Natural killer cell treated with Interleukin-12 subunit alpha and Interleukin-12 subunit beta and Interleukin-15 and Interleukin-18, amount 100 ng/mL, for 72 hours (primary cell): ENCODE results near the gene TUSC2. TPM values are rescaled to one million over a fixed set of nuclear protein-coding genes. Genes with fewer than 3 reads are reported as not detected.

Experiments used
- ATAC-seq, 2 donors: fragments of 150-1000 bp; cut with Tn5 transposase in 1 of 2; sonication (Bioruptor Pico), chemical (Tn5 transposase) in 1 of 2; 2 replicates each; pipeline ENCODE4 v1.10.0; 2021
- DNase-seq: peaks from one replicate; pipeline ENCODE4 v3.0.0; 2022; ENCODE audit warnings: low spot score
- H3K27ac Mint-ChIP-seq, 2 donors: 1 replicate in 1 of 2; 2 replicates in 1 of 2; pipeline ENCODE4 v1.8.0; 2022; ENCODE audit warnings: mixed read lengths in 2 of 2, mild to moderate bottlenecking in 1 of 2, moderate library complexity in 1 of 2
- H3K27me3 Mint-ChIP-seq, 2 donors: 1 replicate in 1 of 2; 2 replicates in 1 of 2; pipeline ENCODE4 v1.8.0; 2022; ENCODE audit warnings: mixed read lengths in 2 of 2
- H3K36me3 Mint-ChIP-seq: one replicate; pipeline ENCODE4 v1.8.0; 2022; ENCODE audit warnings: mixed read lengths
- H3K4me1 Mint-ChIP-seq, 2 donors: 1 replicate in 1 of 2; 2 replicates in 1 of 2; pipeline ENCODE4 v1.8.0; 2022; ENCODE audit warnings: low read depth in 2 of 2, mixed read lengths in 2 of 2, mild to moderate bottlenecking in 1 of 2
- H3K4me3 Mint-ChIP-seq: one replicate; pipeline ENCODE4 v1.8.0; 2022; ENCODE audit warnings: mixed read lengths
- H3K9me3 Mint-ChIP-seq: 2 replicates; pipeline ENCODE4 v1.8.0; 2022; ENCODE audit warnings: mixed read lengths
- total RNA-seq, 2 donors: library from RNA; stranded (reverse); gene quantifications; one replicate each; pipeline ENCODE4 v1.2.3, GENCODE V29; 2022

Gene TUSC2
- total RNA-seq, 2 donors from 2014 or later: 26.9 to 31.9 TPM

GRCh38 chr3:50336452-50337174 lies 8.6 kb upstream of the TUSC2 start:
- Mint-ChIP-seq H3K27me3 (no peaks in the 10 kb centered on the region), H3K9me3 (no peaks in the 10 kb centered on the region), H3K4me3 (peak overlapping the region; percentile 97), H3K4me1 (peaks cover 59 to 64% of the 10 kb centered on the region in 2 donors), H3K36me3 (peaks cover 7% of the 10 kb centered on the region), H3K27ac (peak overlapping the region; percentile 97)
- DNase-seq: no peak
- ATAC-seq: peak in 1 of 2 donors; percentile 45

DNA sequence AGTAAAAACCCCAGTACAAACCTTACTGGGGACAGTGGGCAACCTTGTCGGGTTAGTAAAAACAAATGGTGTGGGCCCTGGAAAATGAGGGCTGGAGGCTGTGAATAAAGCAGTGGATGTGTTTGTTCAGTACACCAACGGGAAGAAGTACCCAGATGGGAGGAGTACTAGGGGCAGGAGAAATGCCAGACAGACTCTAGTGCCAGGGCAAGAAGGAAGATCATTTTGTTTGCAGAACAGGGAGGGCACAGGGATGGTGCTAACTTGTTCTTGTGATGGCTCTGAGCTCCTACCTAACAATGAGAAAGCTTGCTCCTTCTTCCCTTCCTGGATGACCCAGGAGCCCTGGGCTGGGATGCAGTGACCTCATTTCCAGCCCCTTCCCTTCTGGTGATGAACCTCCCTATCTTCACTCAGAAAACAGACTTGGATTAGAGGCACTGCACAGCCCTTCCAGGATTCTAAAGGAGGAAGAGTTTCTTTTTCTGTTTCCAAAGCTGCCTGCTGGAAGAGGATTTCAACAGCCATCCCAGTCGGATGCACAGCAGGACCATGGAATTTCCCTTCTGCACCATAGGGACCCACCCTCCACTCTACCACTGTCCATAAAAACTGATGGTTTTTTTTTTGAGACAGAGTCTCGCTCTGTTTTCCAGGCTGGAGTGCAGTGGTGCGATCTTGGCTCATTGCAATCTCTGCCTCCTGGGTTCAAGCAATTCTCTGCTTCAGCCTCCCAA lies 6.5 kb upstream of the TUSC2 start:
- H3K4me1 Mint-ChIP-seq: peaks cover 46 to 49% of the 10 kb centered on the region in 2 donors
- H3K4me3 Mint-ChIP-seq: peak overlapping the region; percentile 97
- H3K27me3 Mint-ChIP-seq: no peaks in the 10 kb centered on the region
- H3K9me3 Mint-ChIP-seq: no peaks in the 10 kb centered on the region
- ATAC-seq (no peak), DNase-seq (no peak)
- H3K36me3 Mint-ChIP-seq: peaks cover 7% of the 10 kb centered on the region
- H3K27ac Mint-ChIP-seq: peak overlapping the region; percentile 97

GRCh38 chr3:50333744-50334328 lies 5.8 kb upstream of the TUSC2 start:
- Mint-ChIP-seq H3K9me3 (no peaks in the 10 kb centered on the region), H3K4me3 (peak overlapping the region; percentile 97), H3K27me3 (no peaks in the 10 kb centered on the region), H3K4me1 (peaks cover 40 to 44% of the 10 kb centered on the region in 2 donors), H3K27ac (peak overlapping the region; percentile 88 to 97), H3K36me3 (peaks cover 7% of the 10 kb centered on the region)
- ATAC-seq (no peak), DNase-seq (no peak)

- ATAC-seq: no peak
- Mint-ChIP-seq H3K36me3 (peaks cover 4% of the 10 kb centered on the region), H3K27ac (no peak overlapping the region), H3K4me3 (no peak overlapping the region), H3K9me3 (no peaks in the 10 kb centered on the region), H3K4me1 (peaks cover 27 to 37% of the 10 kb centered on the region in 2 donors), H3K27me3 (no peaks in the 10 kb centered on the region)
- no peak for DNase-seq
Measured at GRCh38 chr3:50331364-50331907, 3.4 kb upstream of the TUSC2 start.

DNA sequence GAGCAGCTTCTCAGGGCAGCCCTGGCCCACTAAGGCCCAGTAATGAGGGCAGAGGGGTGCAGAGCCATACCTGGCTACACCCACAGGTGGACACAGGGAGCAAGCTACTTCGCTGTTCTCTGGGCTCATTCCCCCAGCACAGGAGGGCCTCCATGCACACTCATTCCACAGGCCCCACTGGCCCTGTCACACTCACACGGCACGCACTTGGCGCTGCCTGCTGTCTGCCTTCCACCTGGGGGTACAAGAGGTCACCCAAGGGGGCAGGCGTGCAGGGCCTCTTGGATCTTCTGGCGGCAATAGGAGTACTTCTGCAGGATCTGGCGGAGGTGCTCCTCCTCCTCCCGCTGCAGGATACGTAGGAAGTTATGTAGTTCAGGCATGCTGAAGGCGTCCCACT lies 2.3 kb upstream of the TUSC2 start:
- H3K27ac Mint-ChIP-seq: no peak overlapping the region
- no peaks in the 10 kb centered on the region for H3K27me3 Mint-ChIP-seq
- H3K4me1 Mint-ChIP-seq: peaks cover 16 to 26% of the 10 kb centered on the region in 2 donors
- no peaks in the 10 kb centered on the region for H3K36me3 Mint-ChIP-seq
- DNase-seq: no peak
- H3K4me3 Mint-ChIP-seq: no peak overlapping the region
- H3K9me3 Mint-ChIP-seq: no peaks in the 10 kb centered on the region
- no peak for ATAC-seq

- Mint-ChIP-seq H3K27ac (peak overlapping the region; percentile 64 to 89), H3K36me3 (no peaks in the 10 kb centered on the region), H3K4me1 (peaks cover 0 to 20% of the 10 kb centered on the region in 2 donors), H3K9me3 (no peaks in the 10 kb centered on the region), H3K4me3 (peak overlapping the region; percentile 81), H3K27me3 (no peaks in the 10 kb centered on the region)
- peak; percentile 37 for DNase-seq
- no peak for ATAC-seq
Measured at GRCh38 chr3:50327129-50327528, 894 bp downstream of the TUSC2 start.

- Mint-ChIP-seq H3K4me3 (no peak overlapping the region), H3K27me3 (no peaks in the 10 kb centered on the region), H3K4me1 (peaks cover 0 to 20% of the 10 kb centered on the region in 2 donors), H3K9me3 (no peaks in the 10 kb centered on the region), H3K27ac (peak overlapping the region in 1 of 2 donors; percentile 89), H3K36me3 (no peaks in the 10 kb centered on the region)
- ATAC-seq: no peak
- no peak for DNase-seq
Measured at GRCh38 chr3:50326182-50326541, 1.9 kb downstream of the TUSC2 start.

GRCh38 chr3:50325497-50326181 lies 2.4 kb downstream of the TUSC2 start:
- DNase-seq (no peak), ATAC-seq (no peak)
- no peak overlapping the region for H3K27ac Mint-ChIP-seq
- H3K4me3 Mint-ChIP-seq: no peak overlapping the region
- H3K4me1 Mint-ChIP-seq: peaks cover under 1 to 21% of the 10 kb centered on the region in 2 donors
- no peaks in the 10 kb centered on the region for H3K36me3 Mint-ChIP-seq
- no peaks in the 10 kb centered on the region for H3K9me3 Mint-ChIP-seq
- no peaks in the 10 kb centered on the region for H3K27me3 Mint-ChIP-seq

DNA sequence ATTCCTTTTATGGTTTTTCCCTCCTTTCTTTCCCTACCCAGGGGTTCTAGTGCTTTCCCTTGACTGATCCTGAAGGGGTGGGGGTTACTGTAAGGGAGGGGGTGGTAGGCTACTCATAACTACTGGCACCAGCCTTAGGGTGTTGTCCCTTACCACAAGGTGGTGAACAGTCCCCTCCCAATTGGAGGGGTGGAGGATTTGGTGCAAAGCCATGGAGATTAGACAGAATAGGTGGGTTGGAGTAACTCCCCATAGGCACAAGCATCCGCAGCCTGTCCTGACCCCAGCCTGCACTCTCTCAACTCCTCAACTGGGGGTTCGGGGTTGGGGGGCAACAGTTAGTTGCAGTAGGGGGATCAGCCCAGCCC lies 2.9 kb downstream of the TUSC2 start:
- no peaks in the 10 kb centered on the region for H3K27me3 Mint-ChIP-seq
- no peaks in the 10 kb centered on the region for H3K36me3 Mint-ChIP-seq
- H3K27ac Mint-ChIP-seq: no peak overlapping the region
- ATAC-seq (no peak), DNase-seq (no peak)
- no peaks in the 10 kb centered on the region for H3K9me3 Mint-ChIP-seq
- peaks cover 6 to 27% of the 10 kb centered on the region in 2 donors for H3K4me1 Mint-ChIP-seq
- H3K4me3 Mint-ChIP-seq: no peak overlapping the region

DNA sequence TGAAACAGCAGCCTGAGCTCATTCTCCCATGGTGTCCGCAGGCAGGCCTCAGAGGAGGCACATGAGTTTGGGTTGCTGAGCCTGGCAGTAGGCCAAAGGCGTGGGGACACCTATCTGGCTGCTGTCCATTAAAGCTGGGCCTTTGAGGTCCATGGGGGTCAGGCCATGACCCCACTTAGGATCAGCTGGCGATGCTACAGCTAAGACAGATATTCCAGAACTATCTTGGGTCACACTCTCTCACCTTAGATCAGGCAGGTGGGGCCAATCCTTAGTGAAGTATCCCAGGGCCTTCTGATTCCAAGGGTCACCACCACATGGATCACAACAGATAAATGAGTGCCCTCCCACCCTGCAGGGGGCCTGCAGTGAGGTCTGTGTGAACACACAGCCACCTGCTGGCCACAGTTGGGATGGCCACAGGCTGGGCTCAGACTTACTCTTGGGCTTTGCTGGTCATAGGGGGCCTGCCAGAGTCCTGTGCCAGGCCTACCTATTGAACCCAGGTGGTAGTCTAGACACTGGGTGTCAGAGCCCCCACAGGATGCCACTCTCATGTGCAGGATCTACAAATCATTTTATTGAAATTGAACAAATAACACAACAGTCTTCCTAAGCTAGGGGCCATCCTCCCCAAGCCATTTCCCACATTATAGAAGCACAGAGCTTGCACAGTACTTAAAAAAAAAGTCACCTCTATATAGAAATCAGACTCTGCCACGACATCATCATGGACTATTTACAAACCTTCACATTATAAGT lies 3.5 kb downstream of the TUSC2 start:
- H3K27ac Mint-ChIP-seq: no peak overlapping the region
- H3K4me3 Mint-ChIP-seq: no peak overlapping the region
- no peaks in the 10 kb centered on the region for H3K27me3 Mint-ChIP-seq
- DNase-seq: peak; percentile 62
- H3K9me3 Mint-ChIP-seq: no peaks in the 10 kb centered on the region
- H3K36me3 Mint-ChIP-seq: no peaks in the 10 kb centered on the region
- peaks cover 9 to 30% of the 10 kb centered on the region in 2 donors for H3K4me1 Mint-ChIP-seq
- ATAC-seq: no peak

DNA sequence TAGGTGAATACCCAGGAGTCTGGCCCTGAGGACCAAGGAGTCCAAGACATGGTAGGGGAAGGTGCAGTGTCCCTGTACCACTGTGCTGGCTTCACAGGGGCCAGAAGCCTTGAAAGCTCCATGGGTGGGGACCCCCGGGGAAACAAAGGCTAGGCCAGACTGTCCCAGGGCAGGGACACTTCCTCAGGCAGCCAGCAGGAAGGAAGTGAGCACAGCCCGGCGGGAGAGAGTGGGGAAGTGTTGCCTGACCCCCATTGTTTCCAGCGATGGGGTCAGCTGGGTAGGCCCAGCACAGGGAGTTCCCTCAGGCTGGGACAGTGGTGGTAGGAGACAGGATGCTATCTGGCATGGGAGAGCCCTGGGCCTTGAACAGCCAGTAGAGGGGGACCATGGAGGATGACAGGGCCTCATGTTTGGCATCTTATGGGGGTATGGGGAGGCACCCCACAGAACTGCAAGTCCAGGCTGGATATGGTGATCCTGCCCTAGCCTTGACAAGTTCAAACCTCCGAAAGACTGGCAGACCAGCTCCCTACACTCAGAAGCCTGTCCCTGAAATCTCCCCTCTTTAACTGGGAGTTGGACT lies 4.3 kb downstream of the TUSC2 start:
- Mint-ChIP-seq H3K4me3 (no peak overlapping the region), H3K4me1 (peaks cover 15 to 37% of the 10 kb centered on the region in 2 donors)
- DNase-seq: peak; percentile 37

DNA sequence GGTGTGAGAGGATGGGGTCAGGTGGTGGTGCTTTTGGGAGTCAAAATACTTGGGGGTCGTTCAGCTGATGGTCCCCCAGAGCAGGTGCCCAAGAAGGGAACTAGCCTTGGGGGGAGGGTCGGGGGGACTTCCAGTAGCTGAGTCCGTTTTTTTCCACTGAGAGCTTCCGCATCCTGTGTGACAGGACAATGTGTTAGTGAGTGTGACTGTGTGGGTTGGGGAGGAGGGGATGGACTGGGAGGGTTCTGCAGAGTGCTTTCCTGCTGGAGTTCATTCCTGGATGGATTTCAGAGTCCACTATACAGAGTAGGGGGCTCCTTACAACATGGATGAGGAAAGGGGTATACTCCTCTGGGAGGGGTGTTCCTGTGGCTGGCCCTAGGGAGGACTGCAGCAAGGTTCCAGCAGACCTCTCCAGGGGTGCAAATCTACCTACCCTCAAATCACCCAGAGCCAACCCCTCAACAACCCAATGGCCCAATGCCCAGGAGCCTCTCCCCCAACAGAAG lies 4.9 kb downstream of the TUSC2 start:
- DNase-seq (no peak), ATAC-seq (no peak)
- H3K9me3 Mint-ChIP-seq: no peaks in the 10 kb centered on the region
- peak overlapping the region in 1 of 2 donors; percentile 63 for H3K27ac Mint-ChIP-seq
- peaks cover 15 to 36% of the 10 kb centered on the region in 2 donors for H3K4me1 Mint-ChIP-seq
- peak overlapping the region; percentile 27 for H3K4me3 Mint-ChIP-seq
- no peaks in the 10 kb centered on the region for H3K27me3 Mint-ChIP-seq
- no peaks in the 10 kb centered on the region for H3K36me3 Mint-ChIP-seq

More for the DNA sequence above, 4.3 kb downstream of the TUSC2 start:
- Mint-ChIP-seq H3K9me3 (no peaks in the 10 kb centered on the region), H3K27ac (peak overlapping the region in 1 of 2 donors; percentile 63), H3K36me3 (no peaks in the 10 kb centered on the region), H3K27me3 (no peaks in the 10 kb centered on the region)
- no peak for ATAC-seq
